Kidney (tissue), 14 donors: Measurements from ENCODE around the gene CCNH. TPM values are rescaled to one million over a fixed set of nuclear protein-coding genes. Genes with fewer than 3 reads are reported as not detected.
A peak's percentile ranks its signal among the peaks of the same experiment; 100 is the strongest.

Source experiments
- DNase-seq, 5 donors: peaks; one replicate each; pipeline ENCODE4 v3.0.0-alpha.2; 2013 to 2020
- FAIRE-seq: peaks from 2 replicates; lab custom pipeline; 2012; peaks lifted over from hg19 to GRCh38; lab: Jason Lieb, UNC
- H3K27ac ChIP-seq, 2 donors: one replicate each; pipeline ENCODE4 v1.7.0; 2013; ENCODE audit warnings: low read depth in 2 of 2, low read length in 2 of 2, inconsistent platforms in 1 of 2
- H3K27me3 ChIP-seq: one replicate; pipeline ENCODE4 v1.7.1; 2013; ENCODE audit warnings: low read length, inconsistent platforms; ENCODE audit not compliant: control insufficient read depth, insufficient read depth
- H3K36me3 ChIP-seq, 3 donors: one replicate each; pipeline versions ENCODE4 v1.7.0 to v1.7.1; 2013; ENCODE audit warnings: low read length in 3 of 3, control low read depth in 1 of 3, inconsistent platforms in 1 of 3; ENCODE audit not compliant: insufficient read depth in 3 of 3, control insufficient read depth in 2 of 3
- H3K4me1 ChIP-seq, 3 donors: one replicate each; pipeline versions ENCODE4 v1.7.0 to v1.7.1; 2013; ENCODE audit warnings: low read length in 3 of 3, inconsistent platforms in 1 of 3, low read depth in 1 of 3; ENCODE audit not compliant: control insufficient read depth in 2 of 3, insufficient read depth in 2 of 3
- H3K4me3 ChIP-seq, 3 donors: one replicate each; pipeline versions ENCODE4 v1.7.0 to v1.8.1; 2013; ENCODE audit warnings: low read length in 3 of 3, control low read depth in 1 of 3, inconsistent platforms in 1 of 3
- H3K9ac ChIP-seq, 3 donors: one replicate each; pipeline versions ENCODE4 v1.7.0 to v1.7.1; 2013; ENCODE audit warnings: low read length in 3 of 3, control low read depth in 1 of 3, inconsistent platforms in 1 of 3
- H3K9me3 ChIP-seq, 3 donors: one replicate each; pipeline versions ENCODE4 v1.7.0 to v1.7.1; 2013; ENCODE audit warnings: low read length in 3 of 3, control low read depth in 1 of 3, inconsistent platforms in 1 of 3; ENCODE audit not compliant: control insufficient read depth in 2 of 3, insufficient read depth in 1 of 3
- CTCF ChIP-seq: IDR thresholded peaks from 3 replicates; pipeline ENCODE4 v1.5.1; 2012; ENCODE audit warnings: mild to moderate bottlenecking, moderate library complexity, borderline replicate concordance; ENCODE audit not compliant: insufficient read depth; ENCODE audit errors: extremely low read depth
- intact Hi-C: fragments of 100-400 bp; cut with DNase I; formaldehyde crosslinking; loops from one replicate; pipeline ENCODE4 v1.11.1; 2022
- polyA plus RNA-seq: library from polyadenylated mRNA; stranded (reverse); fragments of 350-450 nt; fragmentation: Illumina TruSeq; extraction: RNeasy Lipid Tissue Mini Kit (QIAGEN cat#74804); gene quantifications from one replicate; pipeline ENCODE4 v1.2.3, GENCODE V29; 2014; ENCODE audit warnings: low read depth, low replicate concordance; ENCODE audit not compliant: insufficient read depth
- total RNA-seq: library from RNA; stranded (reverse); fragmentation: NEBNext Ultra II Directional; extraction: Animal tissue kit (Norgen Biotek cat#: 25700); gene quantifications from one replicate; pipeline ENCODE4 v1.2.1, GENCODE V29; 2021
- donor health status: control.
- donor health status: control.
- donor health status: control.
- donor health status: control.
- donor health status: control.
- donor health status: DM: yes; HTN: yes; CAD: no.
- donor health status: Normal renal cell carcinoma (clear cell type).

The CCNH gene
- total and polyA plus RNA-seq, 2 donors from 2014 or later, result 49.7 to 52.6 TPM

GRCh38 chr5:87347272-87347671 is 65.5 kb downstream of the CCNH start:
- no peaks in the 10 kb centered on the region for H3K9me3 ChIP-seq
- FAIRE-seq, result peak; percentile 69
- intact Hi-C loops, result no loop called here
- no peak overlapping the region for H3K4me3 ChIP-seq
- H3K9ac ChIP-seq, result no peak overlapping the region
- TF ChIP-seq CTCF, result no peak
- peaks cover 0 to 9% (median 0%) of the 10 kb centered on the region in 3 donors for H3K36me3 ChIP-seq
- DNase-seq, result no peak
- H3K4me1 ChIP-seq, result no peaks in the 10 kb centered on the region
- no peak overlapping the region for H3K27ac ChIP-seq
- H3K27me3 ChIP-seq, result no peaks in the 10 kb centered on the region

Other genes starting within 250 kb of the CCNH start
- 25.5 TPM for gene RASA1, start 145.0 kb downstream of the CCNH start, total RNA-seq
- gene RASA1, start 145.0 kb downstream of the CCNH start, polyA plus RNA-seq, result 9.9 TPM